GM19240 (cell line): ENCODE measurements around the gene CCHCR1.

Experiments used
- DNase-seq: peaks from one replicate; pipeline ENCODE4 v3.0.0; 2011; ENCODE audit warnings: low spot score; ENCODE audit not compliant: insufficient read length

The CCHCR1 gene

DNA sequence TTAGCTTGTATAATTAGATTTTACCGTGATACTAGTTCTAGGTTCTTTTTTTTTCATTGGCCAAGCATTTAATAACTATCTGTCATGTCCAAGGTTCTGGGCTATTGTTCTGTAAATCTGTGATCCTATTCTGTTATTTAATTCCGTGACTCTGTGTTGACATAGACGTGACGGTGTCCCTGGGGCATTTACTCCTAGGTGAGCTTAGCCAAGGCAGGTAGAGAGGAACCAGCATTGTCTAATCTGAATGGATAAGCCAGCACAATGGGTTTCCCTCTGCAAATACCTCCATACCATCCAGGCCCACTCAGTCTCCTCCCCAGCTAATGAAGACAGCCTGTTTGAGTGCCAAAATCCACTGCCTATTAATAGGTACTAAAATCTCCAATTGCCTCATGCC lies 28.5 kb downstream of the CCHCR1 start:
- no peak for DNase-seq

GRCh38 chr6:31128093-31128676 lies 29.4 kb downstream of the CCHCR1 start:
- peak; percentile 80 for DNase-seq

GRCh38 chr6:31126396-31127175 lies 31.0 kb downstream of the CCHCR1 start:
- no peak for DNase-seq

GRCh38 chr6:31125586-31126363 lies 31.8 kb downstream of the CCHCR1 start:
- DNase-seq: no peak

- DNase-seq: no peak
Measured at GRCh38 chr6:31125162-31125561, 32.4 kb downstream of the CCHCR1 start.

DNA sequence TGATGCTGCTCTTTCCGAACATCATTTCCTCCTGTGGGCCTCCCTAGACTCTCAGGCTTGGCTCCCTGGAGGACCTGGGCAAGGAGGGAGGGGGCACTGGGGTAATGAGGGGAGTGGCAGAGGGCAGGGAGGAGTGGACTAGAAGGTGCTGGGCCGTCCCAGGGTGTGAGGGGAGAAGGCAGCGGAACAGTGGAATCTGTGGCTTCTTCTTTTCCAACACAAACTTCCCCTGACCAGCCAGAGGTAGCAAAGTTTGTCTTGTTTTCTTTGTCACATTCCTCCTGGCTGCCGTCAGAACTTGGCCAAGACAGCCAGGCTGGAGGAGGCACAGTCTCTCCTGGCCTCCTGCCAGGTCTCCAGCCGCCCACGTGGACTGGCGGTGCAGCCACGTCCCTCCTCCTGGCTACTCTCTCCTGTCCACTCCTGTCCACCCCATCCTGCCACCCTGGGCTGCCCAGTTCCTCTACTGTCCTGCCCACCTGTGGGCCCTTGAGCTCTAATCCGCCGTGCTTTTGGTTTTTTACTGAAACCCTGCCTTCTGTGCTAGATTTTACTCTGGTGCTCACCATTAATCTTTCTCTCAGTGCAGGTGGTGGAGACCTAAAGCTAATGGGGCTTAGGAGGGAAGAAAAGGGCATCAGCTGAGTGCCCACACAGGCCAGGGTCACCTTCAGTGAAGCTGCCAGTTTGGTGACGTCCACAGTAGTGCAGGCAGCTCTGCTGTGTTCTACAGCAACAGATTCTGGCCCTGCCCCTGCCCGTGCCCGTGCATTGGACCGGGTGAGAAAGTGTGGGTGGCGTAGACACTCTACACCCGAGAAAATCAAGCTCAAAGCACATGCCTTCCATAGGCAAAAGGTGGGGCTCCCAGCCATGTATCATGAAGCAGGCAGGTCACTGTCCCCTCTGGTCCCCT lies 34.6 kb downstream of the CCHCR1 start:
- DNase-seq: no peak

DNA sequence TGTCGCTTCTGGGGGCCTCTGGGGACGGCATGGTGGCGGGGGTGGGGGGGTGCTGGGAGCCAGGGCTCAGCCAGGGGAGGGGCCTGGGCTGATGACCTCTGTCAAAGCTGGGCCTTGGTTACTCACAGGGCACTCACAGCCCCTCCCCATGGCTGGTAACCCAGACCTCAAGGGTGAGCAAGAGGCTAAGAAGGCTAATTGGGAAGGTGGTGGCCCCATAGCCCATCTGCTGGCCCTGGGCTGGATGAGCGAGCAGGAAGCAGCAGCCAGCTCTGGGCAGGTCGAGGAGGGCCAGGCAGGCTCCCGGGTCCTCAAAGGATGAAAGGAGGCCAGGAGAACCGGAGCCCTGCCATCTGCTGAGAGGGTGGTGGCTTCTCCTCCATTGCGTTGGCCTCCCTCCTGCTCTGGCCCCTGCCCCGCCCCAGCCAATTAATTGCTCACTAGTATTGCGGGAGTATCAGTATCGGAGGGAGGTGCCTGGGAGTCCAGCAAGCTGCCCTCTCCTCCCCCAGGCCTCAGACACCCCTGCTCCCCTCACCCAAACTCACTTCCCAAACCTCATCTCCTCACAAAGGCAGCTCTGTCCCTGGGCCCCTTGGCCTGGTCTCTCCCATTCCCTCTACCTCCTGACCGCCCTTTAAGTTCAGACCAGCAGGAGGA lies 36.3 kb downstream of the CCHCR1 start:
- no peak for DNase-seq

- DNase-seq: no peak
Measured at GRCh38 chr6:31120151-31120915, 37.3 kb downstream of the CCHCR1 start, which contains the start of gene CDSN. Gene CDSN, minus strand, starts transcription at chr6:31120446. Its CDS starts 27 bp downstream, at chr6:31120419.

- DNase-seq: no peak
Measured at GRCh38 chr6:31118178-31118577, 39.4 kb downstream of the CCHCR1 start.

DNA sequence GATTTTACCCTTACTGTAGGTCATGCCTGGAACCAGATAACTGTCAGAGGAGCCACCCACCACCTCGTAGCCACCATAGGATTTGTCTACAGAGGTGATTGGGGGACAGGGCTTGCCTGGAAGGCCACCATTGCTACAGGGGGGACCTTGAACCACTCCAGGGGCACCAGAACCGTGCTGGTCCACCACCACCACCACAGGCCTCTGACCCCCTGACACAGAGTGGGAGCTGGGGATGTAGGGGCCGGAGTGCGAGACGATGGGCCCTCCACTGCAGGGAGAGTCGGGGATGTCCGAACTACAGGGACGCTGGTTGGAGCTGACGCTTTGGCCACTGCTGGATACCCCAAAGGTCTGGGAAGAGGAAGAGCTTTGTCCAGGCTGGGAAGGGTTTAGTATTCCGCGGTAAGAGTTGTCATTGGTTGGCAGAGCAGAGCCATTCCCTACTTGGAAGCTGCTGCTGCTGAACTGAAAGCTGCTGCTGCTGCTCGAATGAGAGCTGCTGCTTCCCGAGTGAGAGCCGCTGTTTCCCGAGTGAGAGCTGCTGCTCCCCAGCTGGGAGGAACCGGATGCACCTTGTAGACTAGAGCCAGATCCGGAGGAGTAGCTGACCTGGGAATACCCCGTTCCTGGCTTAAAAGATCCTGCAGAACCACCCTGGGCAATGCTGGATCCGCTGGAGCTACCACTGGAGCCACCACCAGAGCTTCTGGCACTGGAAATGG lies 40.8 kb downstream of the CCHCR1 start:
- no peak for DNase-seq

GRCh38 chr6:31115941-31116560 lies 41.6 kb downstream of the CCHCR1 start:
- no peak for DNase-seq

- DNase-seq: no peak
Measured at GRCh38 chr6:31114970-31115849, 42.4 kb downstream of the CCHCR1 start.

- DNase-seq: no peak
Measured at GRCh38 chr6:31114541-31114878, 43.1 kb downstream of the CCHCR1 start, which contains the start of gene PSORS1C1. Gene PSORS1C1, plus strand, starts transcription at chr6:31114800. Its CDS starts 14,833 bp downstream, at chr6:31129633.

DNA sequence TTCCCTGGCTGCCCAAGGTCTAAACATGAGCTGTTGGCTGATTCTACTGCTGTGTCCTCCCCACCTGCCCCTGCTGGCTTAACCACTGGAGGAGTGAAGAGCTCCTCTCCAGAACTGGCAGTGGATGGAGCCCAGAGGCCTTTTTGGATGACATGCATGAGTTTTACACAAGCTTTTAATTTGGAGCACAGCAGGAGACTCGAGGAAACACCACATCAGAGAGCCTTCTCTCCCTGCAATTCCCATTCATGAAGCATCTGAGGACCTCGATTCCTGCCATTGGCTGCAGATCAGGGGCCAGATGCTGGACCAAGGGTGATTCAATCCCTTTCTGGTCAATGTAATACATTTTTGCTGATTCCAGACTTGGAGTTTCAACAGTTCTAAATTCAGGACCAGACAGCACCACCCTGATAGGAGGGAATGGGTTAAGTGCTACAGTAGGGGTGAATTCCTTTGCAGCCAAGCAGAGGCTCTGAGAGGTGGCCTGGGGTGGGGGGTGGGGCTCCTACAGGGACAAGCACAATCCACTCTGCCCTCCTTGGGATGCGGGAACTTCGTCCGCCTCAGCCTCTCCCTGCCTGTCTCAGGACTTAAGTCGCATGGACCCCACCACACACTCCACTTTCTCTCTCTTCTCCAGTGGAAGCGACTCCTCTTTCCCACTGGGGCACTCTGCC lies 43.6 kb downstream of the CCHCR1 start:
- DNase-seq: no peak

GRCh38 chr6:31112478-31112877 lies 45.1 kb downstream of the CCHCR1 start, which contains the start of gene C6orf15:
Gene C6orf15, minus strand, starts transcription at chr6:31112575. Its CDS starts 20 bp downstream, at chr6:31112555.
- no peak for DNase-seq

GRCh38 chr6:31111712-31112111 lies 45.9 kb downstream of the CCHCR1 start:
- no peak for DNase-seq
